ENCODE data around the gene MCL1. TPM values are rescaled to one million over a fixed set of nuclear protein-coding genes. Genes with fewer than 3 reads are reported as not detected.

The MCL1 gene
- total and polyA plus RNA-seq, 2 experiments from 2014 or later = 55.3 to 244 TPM

DNA sequence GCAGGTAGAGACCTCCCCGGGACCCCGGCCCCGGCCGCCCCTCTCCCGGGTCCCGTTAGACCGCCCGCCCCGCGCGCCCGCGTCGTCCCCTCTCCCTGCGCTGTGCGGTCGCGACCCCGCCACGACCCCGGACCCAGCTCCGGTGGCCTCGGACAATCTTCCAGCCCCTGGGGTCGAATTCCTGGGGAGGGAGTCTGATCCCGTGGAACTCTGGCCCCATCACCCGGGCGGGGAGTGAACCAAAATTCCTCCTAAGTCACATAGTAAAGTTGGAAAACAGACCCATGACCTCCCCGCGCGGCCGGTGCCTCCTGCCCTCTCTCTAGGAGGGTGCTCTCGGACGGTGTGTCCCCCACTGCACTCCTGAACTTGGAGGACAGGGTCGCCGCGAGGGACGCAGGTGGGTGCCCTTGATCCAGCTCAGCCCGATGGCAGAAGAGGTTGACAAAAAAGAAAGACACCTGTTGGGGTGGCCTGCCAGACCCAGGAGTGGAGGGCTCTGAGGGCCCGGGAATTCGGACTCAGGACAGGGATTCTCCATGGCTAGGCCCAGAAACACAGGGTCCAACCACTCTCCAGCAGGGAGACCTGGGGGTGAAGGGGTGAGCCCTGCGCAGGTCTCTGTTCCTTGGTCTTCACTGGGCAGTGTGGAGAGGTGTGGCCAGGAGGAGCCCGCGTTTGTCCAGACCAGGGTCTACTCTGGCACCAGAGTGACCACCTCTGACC, 29.8 kb downstream of the MCL1 start (continued):
- no peak for TF ChIP-seq POLR2AphosphoS5 (IDR thresholded peaks at IDR 0.05; ENCODE audit: low read depth)
- no peak for TF ChIP-seq EZH2 (IDR thresholded peaks at IDR 0.05; ENCODE audit: low read depth, unreplicated experiment)
- TF ChIP-seq STAT1 (IDR thresholded peaks at IDR 0.05; ENCODE audit: unreplicated experiment) = no peak
- no peak for TF ChIP-seq ZNF331 (CRISPR knock-in tag; IDR thresholded peaks at IDR 0.05; ENCODE audit: low read depth)
- TF ChIP-seq, protein P1, sequence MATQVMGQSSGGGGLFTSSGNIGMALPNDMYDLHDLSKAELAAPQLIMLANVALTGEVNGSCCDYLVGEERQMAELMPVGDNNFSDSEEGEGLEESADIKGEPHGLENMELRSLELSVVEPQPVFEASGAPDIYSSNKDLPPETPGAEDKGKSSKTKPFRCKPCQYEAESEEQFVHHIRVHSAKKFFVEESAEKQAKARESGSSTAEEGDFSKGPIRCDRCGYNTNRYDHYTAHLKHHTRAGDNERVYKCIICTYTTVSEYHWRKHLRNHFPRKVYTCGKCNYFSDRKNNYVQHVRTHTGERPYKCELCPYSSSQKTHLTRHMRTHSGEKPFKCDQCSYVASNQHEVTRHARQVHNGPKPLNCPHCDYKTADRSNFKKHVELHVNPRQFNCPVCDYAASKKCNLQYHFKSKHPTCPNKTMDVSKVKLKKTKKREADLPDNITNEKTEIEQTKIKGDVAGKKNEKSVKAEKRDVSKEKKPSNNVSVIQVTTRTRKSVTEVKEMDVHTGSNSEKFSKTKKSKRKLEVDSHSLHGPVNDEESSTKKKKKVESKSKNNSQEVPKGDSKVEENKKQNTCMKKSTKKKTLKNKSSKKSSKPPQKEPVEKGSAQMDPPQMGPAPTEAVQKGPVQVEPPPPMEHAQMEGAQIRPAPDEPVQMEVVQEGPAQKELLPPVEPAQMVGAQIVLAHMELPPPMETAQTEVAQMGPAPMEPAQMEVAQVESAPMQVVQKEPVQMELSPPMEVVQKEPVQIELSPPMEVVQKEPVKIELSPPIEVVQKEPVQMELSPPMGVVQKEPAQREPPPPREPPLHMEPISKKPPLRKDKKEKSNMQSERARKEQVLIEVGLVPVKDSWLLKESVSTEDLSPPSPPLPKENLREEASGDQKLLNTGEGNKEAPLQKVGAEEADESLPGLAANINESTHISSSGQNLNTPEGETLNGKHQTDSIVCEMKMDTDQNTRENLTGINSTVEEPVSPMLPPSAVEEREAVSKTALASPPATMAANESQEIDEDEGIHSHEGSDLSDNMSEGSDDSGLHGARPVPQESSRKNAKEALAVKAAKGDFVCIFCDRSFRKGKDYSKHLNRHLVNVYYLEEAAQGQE (IDR thresholded peaks at IDR 0.05; ENCODE audit: unreplicated experiment) = no peak

DNA sequence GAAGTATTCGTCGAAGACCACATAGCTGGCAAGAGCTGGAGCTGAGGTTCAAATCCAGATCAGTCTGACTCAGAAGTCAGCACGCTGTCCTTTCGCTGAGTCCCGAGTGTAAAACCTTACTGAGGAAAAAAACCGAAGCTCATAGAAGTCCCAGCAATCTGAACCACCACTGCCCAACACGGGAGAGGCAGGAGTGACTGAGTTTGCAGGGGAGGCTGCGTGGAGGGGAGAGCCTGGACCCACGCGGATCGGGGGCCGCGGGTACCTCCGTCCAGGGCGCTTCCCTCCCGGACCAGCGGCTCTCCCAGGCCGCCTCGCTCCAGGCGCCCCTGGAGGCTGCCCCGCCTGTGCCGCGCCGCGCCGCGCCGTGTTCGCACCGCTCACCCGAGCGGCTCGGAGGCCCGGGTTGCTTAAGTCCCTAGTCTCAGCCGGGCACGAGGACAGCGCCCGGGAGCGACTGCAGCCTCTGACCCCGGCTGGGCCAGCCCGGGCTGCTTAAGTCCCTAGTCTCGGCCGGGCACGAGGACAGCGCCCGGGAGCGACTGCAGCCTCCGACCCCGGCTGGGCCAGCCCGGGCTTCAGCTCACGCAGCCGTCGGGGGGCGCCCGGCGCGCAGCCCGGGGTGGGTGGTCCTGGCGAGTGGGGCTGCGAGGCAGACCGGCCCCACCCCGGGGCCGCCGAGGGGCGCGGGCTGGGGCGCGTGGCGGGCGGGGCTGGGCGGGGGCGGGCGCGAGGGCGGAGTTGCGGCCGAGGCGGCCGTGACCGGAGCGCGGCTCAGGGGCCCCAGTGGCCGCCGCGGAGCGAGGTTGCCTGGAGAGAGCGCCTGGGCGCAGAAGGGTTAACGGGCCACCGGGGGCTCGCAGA, 30.5 kb downstream of the MCL1 start, which contains the start of gene ADAMTSL4:
TSS of gene ADAMTSL4 (plus strand) at position 777 of the 864 bp plus-strand sequence. CDS start 2,881 bp downstream, outside the sequence.
- peaks cover 9% of the 10 kb centered on the region for H3F3A ChIP-seq (replicated peaks; ENCODE audit: low read depth)
- H4K20me1 ChIP-seq (replicated peaks; ENCODE audit: insufficient read depth) = no peaks in the 10 kb centered on the region
- no peak within 1 kb of the TSS for H3K27ac ChIP-seq (ENCODE audit: low read depth)
- H2AFZ ChIP-seq = peak within 1 kb of the TSS; percentile 99
- H3K9me2 ChIP-seq (ENCODE audit: insufficient read depth) = no peaks in the 10 kb centered on the region
- peak within 1 kb of the TSS; percentile 78 for H3K4me3 Mint-ChIP-seq
- peaks cover 33% of the 10 kb centered on the region for H3K27me3 Mint-ChIP-seq (ENCODE audit: insufficient read depth, low read depth, poor library complexity)
- peak within 1 kb of the TSS; percentile 83 for H3K4me3 ChIP-seq
- peak; percentile 84 for DNase-seq (ENCODE audit: low spot score)
- H3K36me3 ChIP-seq (ENCODE audit: insufficient read depth) = no peaks in the 10 kb centered on the region
- no peak within 1 kb of the TSS for H3K27ac Mint-ChIP-seq
- H3K79me2 ChIP-seq (replicated peaks; ENCODE audit: insufficient read depth) = no peaks in the 10 kb centered on the region
- H3K4me2 ChIP-seq = peak within 1 kb of the TSS; percentile 89
- peaks cover 11% of the 10 kb centered on the region; the same call in 1 of the 2 replicates for H3K4me1 ChIP-seq (ENCODE audit: insufficient read depth)
- peak; percentile 69 for ATAC-seq
- H3K4me1 Mint-ChIP-seq = peaks cover 24% of the 10 kb centered on the region
- H3K9me3 Mint-ChIP-seq = no peaks in the 10 kb centered on the region
- no peaks in the 10 kb centered on the region; the same call in 2 of the 3 replicates for H3K36me3 Mint-ChIP-seq (ENCODE audit: low read depth)
- H3K27me3 ChIP-seq (ENCODE audit: insufficient read depth) = peaks cover 30% of the 10 kb centered on the region
- TF ChIP-seq, protein P2, sequence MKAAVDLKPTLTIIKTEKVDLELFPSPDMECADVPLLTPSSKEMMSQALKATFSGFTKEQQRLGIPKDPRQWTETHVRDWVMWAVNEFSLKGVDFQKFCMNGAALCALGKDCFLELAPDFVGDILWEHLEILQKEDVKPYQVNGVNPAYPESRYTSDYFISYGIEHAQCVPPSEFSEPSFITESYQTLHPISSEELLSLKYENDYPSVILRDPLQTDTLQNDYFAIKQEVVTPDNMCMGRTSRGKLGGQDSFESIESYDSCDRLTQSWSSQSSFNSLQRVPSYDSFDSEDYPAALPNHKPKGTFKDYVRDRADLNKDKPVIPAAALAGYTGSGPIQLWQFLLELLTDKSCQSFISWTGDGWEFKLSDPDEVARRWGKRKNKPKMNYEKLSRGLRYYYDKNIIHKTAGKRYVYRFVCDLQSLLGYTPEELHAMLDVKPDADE (IDR thresholded peaks at IDR 0.05) = no peak
- TF ChIP-seq STAT1 (IDR thresholded peaks at IDR 0.05; ENCODE audit: unreplicated experiment) (no peak), NANOG (IDR thresholded peaks at IDR 0.05; ENCODE audit: borderline replicate concordance) (no peak), EZH2 (IDR thresholded peaks at IDR 0.05; ENCODE audit: low read depth, unreplicated experiment) (peak; percentile 26), JUNB (IDR thresholded peaks at IDR 0.05; ENCODE audit: unreplicated experiment) (no peak)
- TF ChIP-seq, protein P3, sequence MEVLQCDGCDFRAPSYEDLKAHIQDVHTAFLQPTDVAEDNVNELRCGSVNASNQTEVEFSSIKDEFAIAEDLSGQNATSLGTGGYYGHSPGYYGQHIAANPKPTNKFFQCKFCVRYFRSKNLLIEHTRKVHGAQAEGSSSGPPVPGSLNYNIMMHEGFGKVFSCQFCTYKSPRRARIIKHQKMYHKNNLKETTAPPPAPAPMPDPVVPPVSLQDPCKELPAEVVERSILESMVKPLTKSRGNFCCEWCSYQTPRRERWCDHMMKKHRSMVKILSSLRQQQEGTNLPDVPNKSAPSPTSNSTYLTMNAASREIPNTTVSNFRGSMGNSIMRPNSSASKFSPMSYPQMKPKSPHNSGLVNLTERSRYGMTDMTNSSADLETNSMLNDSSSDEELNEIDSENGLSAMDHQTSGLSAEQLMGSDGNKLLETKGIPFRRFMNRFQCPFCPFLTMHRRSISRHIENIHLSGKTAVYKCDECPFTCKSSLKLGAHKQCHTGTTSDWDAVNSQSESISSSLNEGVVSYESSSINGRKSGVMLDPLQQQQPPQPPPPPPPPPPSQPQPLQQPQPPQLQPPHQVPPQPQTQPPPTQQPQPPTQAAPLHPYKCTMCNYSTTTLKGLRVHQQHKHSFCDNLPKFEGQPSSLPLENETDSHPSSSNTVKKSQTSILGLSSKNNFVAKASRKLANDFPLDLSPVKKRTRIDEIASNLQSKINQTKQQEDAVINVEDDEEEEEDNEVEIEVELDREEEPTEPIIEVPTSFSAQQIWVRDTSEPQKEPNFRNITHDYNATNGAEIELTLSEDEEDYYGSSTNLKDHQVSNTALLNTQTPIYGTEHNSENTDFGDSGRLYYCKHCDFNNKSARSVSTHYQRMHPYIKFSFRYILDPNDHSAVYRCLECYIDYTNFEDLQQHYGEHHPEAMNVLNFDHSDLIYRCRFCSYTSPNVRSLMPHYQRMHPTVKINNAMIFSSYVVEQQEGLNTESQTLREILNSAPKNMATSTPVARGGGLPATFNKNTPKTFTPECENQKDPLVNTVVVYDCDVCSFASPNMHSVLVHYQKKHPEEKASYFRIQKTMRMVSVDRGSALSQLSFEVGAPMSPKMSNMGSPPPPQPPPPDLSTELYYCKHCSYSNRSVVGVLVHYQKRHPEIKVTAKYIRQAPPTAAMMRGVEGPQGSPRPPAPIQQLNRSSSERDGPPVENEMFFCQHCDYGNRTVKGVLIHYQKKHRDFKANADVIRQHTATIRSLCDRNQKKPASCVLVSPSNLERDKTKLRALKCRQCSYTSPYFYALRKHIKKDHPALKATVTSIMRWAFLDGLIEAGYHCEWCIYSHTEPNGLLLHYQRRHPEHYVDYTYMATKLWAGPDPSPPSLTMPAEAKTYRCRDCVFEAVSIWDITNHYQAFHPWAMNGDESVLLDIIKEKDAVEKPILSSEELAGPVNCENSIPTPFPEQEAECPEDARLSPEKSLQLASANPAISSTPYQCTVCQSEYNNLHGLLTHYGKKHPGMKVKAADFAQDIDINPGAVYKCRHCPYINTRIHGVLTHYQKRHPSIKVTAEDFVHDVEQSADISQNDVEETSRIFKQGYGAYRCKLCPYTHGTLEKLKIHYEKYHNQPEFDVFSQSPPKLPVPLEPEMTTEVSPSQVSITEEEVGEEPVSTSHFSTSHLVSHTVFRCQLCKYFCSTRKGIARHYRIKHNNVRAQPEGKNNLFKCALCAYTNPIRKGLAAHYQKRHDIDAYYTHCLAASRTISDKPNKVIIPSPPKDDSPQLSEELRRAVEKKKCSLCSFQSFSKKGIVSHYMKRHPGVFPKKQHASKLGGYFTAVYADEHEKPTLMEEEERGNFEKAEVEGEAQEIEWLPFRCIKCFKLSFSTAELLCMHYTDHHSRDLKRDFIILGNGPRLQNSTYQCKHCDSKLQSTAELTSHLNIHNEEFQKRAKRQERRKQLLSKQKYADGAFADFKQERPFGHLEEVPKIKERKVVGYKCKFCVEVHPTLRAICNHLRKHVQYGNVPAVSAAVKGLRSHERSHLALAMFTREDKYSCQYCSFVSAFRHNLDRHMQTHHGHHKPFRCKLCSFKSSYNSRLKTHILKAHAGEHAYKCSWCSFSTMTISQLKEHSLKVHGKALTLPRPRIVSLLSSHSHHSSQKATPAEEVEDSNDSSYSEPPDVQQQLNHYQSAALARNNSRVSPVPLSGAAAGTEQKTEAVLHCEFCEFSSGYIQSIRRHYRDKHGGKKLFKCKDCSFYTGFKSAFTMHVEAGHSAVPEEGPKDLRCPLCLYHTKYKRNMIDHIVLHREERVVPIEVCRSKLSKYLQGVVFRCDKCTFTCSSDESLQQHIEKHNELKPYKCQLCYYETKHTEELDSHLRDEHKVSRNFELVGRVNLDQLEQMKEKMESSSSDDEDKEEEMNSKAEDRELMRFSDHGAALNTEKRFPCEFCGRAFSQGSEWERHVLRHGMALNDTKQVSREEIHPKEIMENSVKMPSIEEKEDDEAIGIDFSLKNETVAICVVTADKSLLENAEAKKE (CRISPR knock-in tag; IDR thresholded peaks at IDR 0.05) = no peak

Measured in GM23338 (cell line).